Loucy (cell line): ENCODE data around the gene GRIA3.

Experiments used
- H2AFZ ChIP-seq: fragments of 200-600 bp; sonication (generic); 2 replicates; pipeline ENCODE4 v1.6.0; 2016; ENCODE audit warnings: antibody characterized with exemption, mild to moderate bottlenecking, low read length, moderate library complexity
- H3F3A ChIP-seq: fragments of 200-600 bp; 2 replicates; pipeline ENCODE4 v1.6.0; 2016; ENCODE audit warnings: antibody characterized with exemption, low read depth, mild to moderate bottlenecking
- H3K27me3 ChIP-seq: fragments of 200-600 bp; sonication (generic); 2 replicates; pipeline ENCODE4 v1.6.1; 2014; ENCODE audit warnings: low read length, mild to moderate bottlenecking; ENCODE audit not compliant: insufficient read depth, poor library complexity, severe bottlenecking
- H3K36me3 ChIP-seq: fragments of 200-600 bp; sonication (generic); 2 replicates; pipeline ENCODE4 v1.6.1; 2016; ENCODE audit warnings: low read length; ENCODE audit not compliant: insufficient read depth
- H3K4me1 ChIP-seq: fragments of 200-600 bp; sonication (generic); 2 replicates; pipeline ENCODE4 v1.5.1; 2014; ENCODE audit warnings: low read length, mild to moderate bottlenecking; ENCODE audit not compliant: insufficient read depth, poor library complexity, severe bottlenecking
- H3K4me2 ChIP-seq: fragments of 200-600 bp; sonication (generic); 2 replicates; pipeline ENCODE4 v1.6.0; 2014; ENCODE audit warnings: antibody characterized with exemption, low read length, low read depth, mild to moderate bottlenecking; ENCODE audit not compliant: poor library complexity, severe bottlenecking
- H3K4me3 ChIP-seq: fragments of 200-600 bp; sonication (generic); 2 replicates; pipeline ENCODE4 v1.5.1; 2014; ENCODE audit warnings: low read length, mild to moderate bottlenecking, mixed read lengths; ENCODE audit not compliant: poor library complexity, severe bottlenecking
- H3K79me2 ChIP-seq: fragments of 200-600 bp; sonication (generic); 2 replicates; pipeline ENCODE4 v1.6.1; 2014; ENCODE audit warnings: low read length; ENCODE audit not compliant: insufficient read depth
- H3K9ac ChIP-seq: fragments of 200-600 bp; sonication (generic); 2 replicates; pipeline ENCODE4 v1.6.0; 2014; ENCODE audit warnings: mild to moderate bottlenecking, low read depth, low read length, moderate library complexity; ENCODE audit not compliant: poor library complexity, severe bottlenecking
- H3K9me2 ChIP-seq: fragments of 200-600 bp; sonication (generic); replicated peaks from 2 replicates; pipeline ENCODE4 v1.6.1; 2016; ENCODE audit warnings: low read depth, low read length, mixed read lengths
- H3K9me3 ChIP-seq: fragments of 200-600 bp; sonication (generic); 2 replicates; pipeline ENCODE4 v1.6.1; 2014; ENCODE audit warnings: mild to moderate bottlenecking, antibody characterized with exemption, low read length, low read depth; ENCODE audit not compliant: insufficient read depth
- H4K20me1 ChIP-seq: fragments of 200-600 bp; sonication (generic); 2 replicates; pipeline ENCODE4 v1.6.0; 2014; ENCODE audit warnings: antibody characterized with exemption, low read length, mild to moderate bottlenecking; ENCODE audit not compliant: insufficient read depth, poor library complexity, severe bottlenecking
- CTCF ChIP-seq: fragments of 200-600 bp; sonication (generic); conservative IDR thresholded peaks from 2 replicates; pipeline ENCODE4 v1.5.1; 2014; ENCODE audit warnings: mild to moderate bottlenecking, antibody characterized with exemption, low read length
- EZH2phosphoT487 ChIP-seq: fragments of 200-600 bp; IDR thresholded peaks from 2 replicates; pipeline ENCODE4 v1.6.1; 2018; ENCODE audit warnings: antibody characterized with exemption, mild to moderate bottlenecking, moderate library complexity, borderline replicate concordance

GRIA3 gene

GRCh38 chrX:123173833-123174232 lies 10.2 kb upstream of the GRIA3 start:
- no peak overlapping the region for H3K9ac ChIP-seq
- H3K4me2 ChIP-seq, result no peak overlapping the region
- H3K4me1 ChIP-seq, result peaks cover 3% of the 10 kb centered on the region
- no peaks in the 10 kb centered on the region for H3F3A ChIP-seq
- no peaks in the 10 kb centered on the region for H3K79me2 ChIP-seq
- H4K20me1 ChIP-seq, result no peaks in the 10 kb centered on the region
- H3K36me3 ChIP-seq, result no peaks in the 10 kb centered on the region
- TF ChIP-seq CTCF, result peak; percentile 33; the same call in 1 of the 2 replicates
- no peak for TF ChIP-seq EZH2phosphoT487
- no peaks in the 10 kb centered on the region for H3K9me2 ChIP-seq
- H3K27me3 ChIP-seq, result no peaks in the 10 kb centered on the region
- H3K9me3 ChIP-seq, result no peaks in the 10 kb centered on the region
- H3K4me3 ChIP-seq, result no peak overlapping the region
- no peak overlapping the region for H2AFZ ChIP-seq

DNA sequence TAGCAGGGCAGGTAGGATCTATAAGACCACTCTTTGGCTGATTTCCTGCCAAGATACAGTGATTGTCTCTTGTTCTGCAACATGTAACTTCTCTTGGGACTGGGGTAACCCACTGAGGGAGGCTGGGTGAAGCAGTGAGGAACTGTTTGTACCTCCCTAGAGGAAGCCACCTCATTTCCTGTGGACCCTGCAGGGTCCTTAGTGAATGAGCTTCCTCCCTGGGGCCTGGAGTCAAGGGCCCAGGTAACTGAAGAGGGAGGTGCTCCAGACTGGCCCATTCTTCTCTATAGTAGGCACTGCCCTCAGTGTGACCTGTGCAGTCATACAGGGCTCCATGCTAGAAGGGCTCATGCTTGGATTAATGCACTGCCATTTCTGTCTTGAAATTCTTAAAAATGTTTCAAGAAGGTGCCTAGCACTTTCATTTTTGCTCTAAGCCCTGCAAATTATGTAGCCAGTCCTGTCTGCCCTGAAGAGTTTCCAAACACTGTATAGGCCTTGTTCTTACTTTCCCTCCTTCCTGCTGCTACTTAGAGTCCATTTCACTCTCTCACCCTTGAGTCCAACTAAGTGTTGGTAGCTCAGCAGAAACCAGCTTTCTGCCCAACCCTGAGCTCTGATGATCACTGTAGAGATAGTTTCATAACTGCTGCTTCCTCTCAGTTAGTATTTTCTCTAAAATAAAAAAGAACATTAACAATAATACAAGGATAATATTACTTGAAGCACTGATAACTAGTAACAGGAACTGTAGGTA lies 8.5 kb upstream of the GRIA3 start:
- no peak overlapping the region for H3K9ac ChIP-seq
- no peaks in the 10 kb centered on the region for H3K27me3 ChIP-seq
- no peak overlapping the region for H3K4me2 ChIP-seq
- H2AFZ ChIP-seq, result no peak overlapping the region
- no peak for TF ChIP-seq EZH2phosphoT487
- TF ChIP-seq CTCF, result no peak
- H3K4me1 ChIP-seq, result peaks cover 3% of the 10 kb centered on the region
- H3K79me2 ChIP-seq, result no peaks in the 10 kb centered on the region
- H3K36me3 ChIP-seq, result no peaks in the 10 kb centered on the region
- no peaks in the 10 kb centered on the region for H4K20me1 ChIP-seq
- H3F3A ChIP-seq, result no peaks in the 10 kb centered on the region
- no peaks in the 10 kb centered on the region for H3K9me2 ChIP-seq
- no peaks in the 10 kb centered on the region for H3K9me3 ChIP-seq
- no peak overlapping the region for H3K4me3 ChIP-seq

GRCh38 chrX:123181233-123181914 lies 2.7 kb upstream of the GRIA3 start:
- H2AFZ ChIP-seq, result no peak overlapping the region
- H3K4me2 ChIP-seq, result no peak overlapping the region
- H3K4me1 ChIP-seq, result no peaks in the 10 kb centered on the region
- H3K79me2 ChIP-seq, result no peaks in the 10 kb centered on the region
- H3K9ac ChIP-seq, result no peak overlapping the region
- no peaks in the 10 kb centered on the region for H3F3A ChIP-seq
- H3K9me2 ChIP-seq, result no peaks in the 10 kb centered on the region
- TF ChIP-seq EZH2phosphoT487, result no peak
- TF ChIP-seq CTCF, result no peak
- H3K27me3 ChIP-seq, result no peaks in the 10 kb centered on the region
- H4K20me1 ChIP-seq, result no peaks in the 10 kb centered on the region
- H3K36me3 ChIP-seq, result no peaks in the 10 kb centered on the region
- no peak overlapping the region for H3K4me3 ChIP-seq
- no peaks in the 10 kb centered on the region for H3K9me3 ChIP-seq
